HCT116 (cell line): ENCODE measurements around the gene RGS12.

Source experiments
- EZH2 ChIP-seq: fragments of 200-600 bp; sonication (generic); IDR thresholded peaks from 2 replicates; pipeline ENCODE4 v1.6.1; 2017; ENCODE audit warnings: antibody characterized with exemption, mixed run types
- POLR2A ChIP-seq: IDR thresholded peaks from 2 replicates; pipeline ENCODE4 v1.7.0; 2011; ENCODE audit warnings: borderline replicate concordance; ENCODE audit not compliant: insufficient read depth, insufficient read length; ENCODE audit errors: extremely low read depth
- POLR2AphosphoS5 ChIP-seq: IDR thresholded peaks from 2 replicates; pipeline ENCODE4 v1.6.1; 2011; ENCODE audit warnings: mild to moderate bottlenecking, low read depth, low read length, moderate library complexity
- TF ChIP-seq, protein P1 (sequence below), 3 experiments: fragments of 200-600 bp in 1 of 3; sonication (generic) in 1 of 3; IDR thresholded peaks in 2 of 3; conservative IDR thresholded peaks in 1 of 3; 2 replicates each; pipeline ENCODE4 v1.5.1; 2012 to 2017; ENCODE audit warnings: low read depth in 2 of 3, low read length in 2 of 3, antibody characterized with exemption in 1 of 3, borderline replicate concordance in 1 of 3, control low read depth in 1 of 3, mild to moderate bottlenecking in 1 of 3, mixed read lengths in 1 of 3, mixed run types in 1 of 3, moderate library complexity in 1 of 3; ENCODE audit not compliant: insufficient read depth in 1 of 3

DNA sequence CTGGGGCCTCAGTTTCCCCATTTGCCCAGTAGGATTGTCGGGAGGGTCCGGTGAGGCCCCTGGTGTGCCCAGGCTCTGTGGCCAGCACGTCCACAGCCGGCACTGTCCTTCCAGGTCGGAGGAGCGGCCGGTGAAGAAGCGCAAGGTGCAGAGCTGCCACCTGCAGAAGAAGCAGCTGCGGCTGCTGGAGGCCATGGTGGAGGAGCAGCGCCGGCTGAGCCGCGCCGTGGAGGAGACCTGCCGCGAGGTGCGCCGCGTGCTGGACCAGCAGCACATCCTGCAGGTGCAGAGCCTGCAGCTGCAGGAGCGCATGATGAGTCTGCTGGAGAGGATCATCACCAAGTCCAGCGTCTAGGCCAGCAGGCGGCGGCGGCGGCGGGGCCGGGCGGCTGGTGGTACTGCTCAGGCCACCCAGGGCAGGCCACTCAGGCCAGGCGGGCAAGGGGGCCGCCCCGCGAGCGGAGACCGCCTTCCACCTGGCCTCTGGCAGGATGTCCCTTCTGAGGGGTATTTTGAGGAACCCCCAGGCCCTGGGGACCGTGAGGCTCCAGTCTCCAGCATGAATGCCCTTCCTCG, 37.1 kb upstream of the RGS12 start:
- TF ChIP-seq POLR2A = no peak
- TF ChIP-seq POLR2AphosphoS5 = no peak
- TF ChIP-seq, protein P1, sequence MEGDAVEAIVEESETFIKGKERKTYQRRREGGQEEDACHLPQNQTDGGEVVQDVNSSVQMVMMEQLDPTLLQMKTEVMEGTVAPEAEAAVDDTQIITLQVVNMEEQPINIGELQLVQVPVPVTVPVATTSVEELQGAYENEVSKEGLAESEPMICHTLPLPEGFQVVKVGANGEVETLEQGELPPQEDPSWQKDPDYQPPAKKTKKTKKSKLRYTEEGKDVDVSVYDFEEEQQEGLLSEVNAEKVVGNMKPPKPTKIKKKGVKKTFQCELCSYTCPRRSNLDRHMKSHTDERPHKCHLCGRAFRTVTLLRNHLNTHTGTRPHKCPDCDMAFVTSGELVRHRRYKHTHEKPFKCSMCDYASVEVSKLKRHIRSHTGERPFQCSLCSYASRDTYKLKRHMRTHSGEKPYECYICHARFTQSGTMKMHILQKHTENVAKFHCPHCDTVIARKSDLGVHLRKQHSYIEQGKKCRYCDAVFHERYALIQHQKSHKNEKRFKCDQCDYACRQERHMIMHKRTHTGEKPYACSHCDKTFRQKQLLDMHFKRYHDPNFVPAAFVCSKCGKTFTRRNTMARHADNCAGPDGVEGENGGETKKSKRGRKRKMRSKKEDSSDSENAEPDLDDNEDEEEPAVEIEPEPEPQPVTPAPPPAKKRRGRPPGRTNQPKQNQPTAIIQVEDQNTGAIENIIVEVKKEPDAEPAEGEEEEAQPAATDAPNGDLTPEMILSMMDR (IDR thresholded peaks at IDR 0.05 in 2 of 3, conservative IDR thresholded peaks at IDR 0.05 in 1 of 3; ENCODE audit: borderline replicate concordance in 1 of 3, insufficient read depth in 1 of 3, low read depth in 2 of 3, low read length in 2 of 3) = no peak
- no peak for TF ChIP-seq EZH2
